Stimulated activated CD4-positive, alpha-beta T cell treated with anti-CD3 and anti-CD28 coated beads, Interleukin-12 subunit alpha, Interleukin-12 subunit beta, amount 100 ng/mL, for 24 hours (primary cell): ENCODE measurements around the gene INTS6L.
"Not testable (repeated sequence)": the region's sequence is repeated elsewhere in the genome, so short reads cannot be mapped to it uniquely, and the experiment has no call there.

ENCODE experiments used
- DNase-seq, 2 experiments: peaks; one replicate each; pipeline ENCODE4 v3.0.0-alpha.2; 2020; ENCODE audit warnings: low read depth in 2 of 2

INTS6L gene

GRCh38 chrX:135596495-135596894, 76.0 kb downstream of the INTS6L start:
- DNase-seq = peak; percentile 7 to 38

- no peak for DNase-seq
These were observed 85.4 kb downstream of the INTS6L start for GRCh38 chrX:135605906-135606305.

GRCh38 chrX:135624408-135625204, 104.1 kb downstream of the INTS6L start:
- DNase-seq = not testable (repeated sequence)

GRCh38 chrX:135625995-135626394, 105.5 kb downstream of the INTS6L start:
- DNase-seq = no peak

GRCh38 chrX:135629342-135629741, 108.9 kb downstream of the INTS6L start:
- no peak for DNase-seq
